ENCODE measurements around the gene UGT2B15.
"Not testable (repeated sequence)": the region's sequence is repeated elsewhere in the genome, so short reads cannot be mapped to it uniquely, and the experiment has no call there.

Gene UGT2B15
- 0 reads per million in 2 donors for total RNA-seq

DNA sequence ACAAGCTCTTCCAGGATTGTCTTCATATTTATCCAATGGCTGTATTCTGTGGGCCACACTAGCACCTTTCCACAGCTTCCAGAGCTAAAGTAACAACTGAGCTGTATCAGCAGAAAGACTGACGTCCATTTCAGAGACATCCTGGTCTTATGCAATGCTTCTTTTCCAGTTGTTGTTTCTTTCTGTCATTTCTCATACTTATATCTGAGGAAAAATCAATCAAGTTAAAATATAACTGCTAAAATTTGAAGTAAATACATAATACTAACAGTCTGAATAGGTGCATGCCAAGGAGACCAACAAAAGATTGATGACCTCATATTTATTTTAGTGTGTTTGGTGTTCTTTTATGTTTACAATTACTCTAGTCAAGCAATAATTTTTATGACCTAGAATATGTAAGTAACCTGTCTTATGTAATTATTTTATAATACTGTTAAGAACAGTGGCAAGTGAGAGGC lies at the start of gene UGT2B15:
Gene UGT2B15, minus strand, starts transcription at position 174 of the 461 bp plus-strand sequence. Its CDS starts 34 bp downstream, at position 140.
- not testable (repeated sequence) for DNase-seq

DNA sequence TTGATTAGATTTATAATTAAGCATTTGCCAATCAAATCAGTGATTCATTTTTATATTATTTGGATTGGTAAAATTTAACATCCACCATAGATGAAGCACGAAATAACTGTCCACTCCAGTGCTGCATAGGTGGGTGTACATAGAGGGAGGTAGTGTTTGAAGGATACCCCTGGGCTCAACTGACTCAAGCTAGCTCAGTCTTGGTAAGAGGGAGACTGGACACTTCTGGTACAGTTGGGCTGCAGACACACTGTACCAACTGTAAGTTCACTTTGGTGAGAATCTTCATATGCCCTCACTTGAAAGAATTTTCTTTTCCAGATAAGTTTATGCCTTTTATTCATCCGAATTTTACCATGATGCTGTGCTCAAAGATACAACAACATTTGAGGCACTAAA lies 48.6 kb upstream of the UGT2B15 start:
- no peak for DNase-seq

DNA sequence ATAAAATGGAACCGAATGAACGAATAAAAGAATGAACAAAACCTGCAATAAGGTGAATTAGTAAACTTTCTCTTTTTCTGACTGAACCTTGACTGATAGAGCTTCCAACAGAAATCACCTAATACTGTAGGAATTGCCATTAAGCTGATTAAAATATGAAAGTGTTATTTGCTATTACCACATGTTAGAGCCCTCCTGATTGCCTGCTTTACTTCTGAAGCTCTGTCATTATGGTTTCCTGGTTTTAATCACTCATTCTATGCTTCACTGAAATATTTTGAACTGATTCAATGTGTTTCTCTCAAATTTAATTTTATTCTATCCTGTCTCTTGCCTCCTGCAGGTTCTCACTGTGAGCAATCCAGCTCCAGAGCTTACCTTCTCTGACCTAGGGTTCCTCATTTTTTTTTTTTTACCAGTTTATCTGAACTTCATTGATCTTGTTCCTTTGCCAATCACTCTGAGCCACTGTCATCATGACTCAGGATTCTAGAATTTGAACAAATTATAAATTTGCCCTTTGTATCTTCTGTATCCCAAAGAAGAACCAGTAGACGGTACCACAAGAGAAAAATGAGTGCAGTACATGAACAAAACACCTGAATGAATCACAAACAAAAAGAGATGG lies 48.1 kb upstream of the UGT2B15 start:
- no peak for DNase-seq

DNA sequence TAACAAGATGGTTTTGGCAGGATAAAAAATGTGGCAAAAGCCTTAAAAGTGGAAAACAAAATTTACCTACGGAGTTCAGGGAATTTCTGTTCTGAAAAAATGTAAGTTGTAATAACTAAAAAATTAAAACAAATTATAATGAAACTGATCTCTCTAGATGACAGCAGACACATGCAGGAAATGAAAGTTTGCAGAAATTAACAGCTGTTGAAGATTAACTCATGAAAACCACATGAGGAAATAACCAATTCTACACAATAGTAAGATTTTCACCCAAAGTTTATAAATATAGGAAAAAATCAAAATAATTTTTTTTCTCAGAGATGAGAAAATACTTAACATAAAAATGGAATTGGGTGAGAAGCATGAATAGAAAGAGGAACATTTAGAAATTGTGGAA lies 47.5 kb upstream of the UGT2B15 start:
- no peak for DNase-seq

DNA sequence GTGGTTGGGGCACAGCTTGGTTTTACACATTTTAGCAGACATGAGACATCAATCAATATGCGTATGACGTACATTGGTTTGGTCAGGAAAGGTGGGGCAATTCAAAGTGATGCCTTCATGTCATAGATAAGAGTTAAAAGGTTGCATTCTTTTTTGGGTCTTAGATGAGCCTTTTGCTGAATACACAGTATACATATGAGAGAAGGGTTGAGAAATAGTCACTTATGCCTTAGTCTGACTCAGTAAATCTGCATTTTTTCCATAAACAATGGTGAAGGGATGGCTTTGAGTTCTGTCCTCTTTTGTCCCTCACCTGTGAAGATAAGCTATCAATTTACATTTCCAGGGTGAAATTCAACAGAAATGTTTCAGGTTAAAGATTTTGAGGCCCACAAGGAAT lies 43.9 kb upstream of the UGT2B15 start:
- DNase-seq = no peak

DNA sequence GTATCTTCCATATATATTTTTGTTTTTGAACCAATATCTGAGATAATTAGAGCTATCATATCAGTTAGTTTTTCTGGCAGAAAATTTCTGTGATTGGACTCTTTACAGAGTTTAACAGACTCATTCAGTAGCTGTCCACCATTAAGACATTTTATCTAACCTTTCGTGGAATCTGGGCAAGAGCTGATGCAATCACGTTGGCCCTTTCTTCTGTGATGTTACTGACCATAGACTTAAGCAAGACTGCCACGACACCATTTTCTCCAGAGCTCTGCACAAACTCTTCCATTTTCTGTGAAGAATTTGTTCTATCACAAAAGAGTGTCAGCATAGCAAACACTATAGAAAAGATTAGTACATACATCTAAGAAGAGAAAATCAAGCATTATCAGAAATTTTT lies 41.8 kb upstream of the UGT2B15 start:
- DNase-seq = no peak

DNA sequence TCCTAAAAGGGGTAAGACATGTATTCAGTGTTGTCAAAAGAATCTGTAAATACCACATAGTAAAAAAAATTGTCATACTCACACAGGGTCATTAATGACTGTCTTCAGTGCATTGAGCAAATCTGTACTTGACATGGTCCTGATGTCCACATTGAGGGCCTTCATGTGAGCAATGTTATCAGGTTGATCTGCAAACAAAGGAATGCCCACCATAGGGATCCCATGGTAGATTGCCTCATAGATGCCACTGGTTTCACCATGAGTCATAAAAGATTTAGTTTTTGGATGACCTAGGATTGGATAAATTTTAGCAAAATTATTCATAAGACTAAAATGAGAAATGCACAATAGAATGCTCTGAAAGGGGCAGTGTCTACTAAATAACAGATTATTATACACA lies 38.1 kb upstream of the UGT2B15 start:
- no peak for DNase-seq

DNA sequence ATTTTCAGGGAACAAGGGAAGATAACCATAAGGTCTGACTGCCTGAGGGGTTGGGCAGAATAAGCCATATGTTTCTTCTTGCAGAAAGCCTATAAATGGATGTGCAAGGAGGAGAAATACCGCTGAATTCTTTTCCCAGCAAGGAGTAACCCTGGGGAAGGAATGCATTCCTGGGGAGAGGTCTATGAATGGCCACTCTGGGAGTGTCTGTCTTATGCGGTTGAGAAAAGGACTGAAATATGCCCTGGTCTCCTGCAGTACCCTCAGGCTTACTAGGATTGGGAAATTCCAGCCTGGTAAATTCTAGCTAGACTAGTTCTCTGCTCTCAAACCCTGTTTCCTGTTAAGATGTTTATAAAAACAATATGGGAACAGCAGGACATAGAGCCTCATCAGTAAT lies 32.7 kb upstream of the UGT2B15 start:
- DNase-seq = not testable (repeated sequence)

DNA sequence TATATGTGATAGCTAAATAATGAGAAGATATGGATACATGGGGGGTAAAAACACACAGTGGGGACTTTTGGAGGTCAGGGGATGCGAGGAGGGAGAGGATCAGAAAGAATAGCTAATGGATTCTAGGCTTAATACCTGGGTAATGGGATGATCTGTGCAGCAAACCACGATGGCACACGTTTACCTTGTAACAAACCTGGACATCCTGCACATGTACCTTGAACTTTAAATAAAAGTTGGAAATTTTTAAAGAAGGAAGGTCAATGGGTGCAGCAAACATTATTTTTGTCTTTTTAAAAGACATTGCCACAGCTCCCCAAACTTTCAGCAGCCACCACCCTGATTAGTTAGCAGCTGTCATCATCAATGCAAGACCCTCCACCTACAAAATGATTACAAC lies 29.7 kb upstream of the UGT2B15 start:
- no peak for DNase-seq

DNA sequence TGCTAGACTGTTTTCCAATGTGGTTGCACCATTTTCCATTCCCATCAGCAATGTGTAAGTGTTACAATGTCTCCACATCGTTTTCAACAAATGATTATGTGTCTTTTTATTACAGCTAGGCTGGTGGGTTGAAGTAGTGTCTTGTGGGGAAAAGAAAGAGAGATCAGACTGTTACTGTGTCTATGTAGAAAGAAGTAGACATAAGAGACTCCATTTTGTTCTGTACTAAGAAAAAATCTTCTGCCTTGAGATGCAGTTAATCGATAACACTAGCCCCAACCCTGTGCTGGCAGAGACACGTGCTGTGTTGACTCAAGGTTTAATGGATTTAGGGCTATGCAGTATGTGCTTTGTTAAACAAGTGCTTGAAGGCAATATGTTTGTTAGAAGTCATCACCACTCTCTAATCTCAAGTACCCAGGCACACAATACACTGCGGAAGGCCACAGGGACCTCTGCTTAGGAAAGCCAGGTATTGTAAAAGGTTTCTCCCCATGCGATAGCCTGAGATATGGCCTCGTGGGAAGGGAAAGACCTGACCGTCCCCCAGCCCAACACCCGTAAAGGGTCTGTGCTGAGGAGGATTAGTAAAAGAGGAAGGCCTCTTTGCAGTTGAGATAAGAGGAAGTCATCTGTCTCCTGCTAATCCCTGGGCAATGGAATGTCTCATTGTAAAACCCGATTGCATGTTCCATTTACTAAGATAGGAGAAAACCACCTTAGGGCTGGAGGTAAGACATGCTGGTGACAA lies 23.0 kb upstream of the UGT2B15 start:
- no peak for DNase-seq

DNA sequence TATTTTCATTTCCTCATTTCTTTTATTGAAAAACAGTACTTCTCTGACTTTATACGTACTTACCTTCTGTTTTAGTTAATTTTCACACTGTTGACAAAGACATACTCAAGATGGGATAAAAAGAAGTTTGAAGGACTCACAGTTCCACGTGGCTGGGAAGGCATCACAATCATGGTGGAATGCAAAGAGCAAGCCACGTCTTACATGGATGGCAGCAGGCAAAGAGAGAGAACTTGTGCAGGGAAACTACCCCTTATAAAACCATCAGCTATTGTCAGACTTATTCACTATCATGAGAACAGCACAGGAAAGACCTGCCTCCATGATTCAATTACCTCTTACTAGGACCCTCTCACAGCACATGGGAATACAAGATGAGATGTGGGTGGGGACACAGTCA lies 20.7 kb upstream of the UGT2B15 start:
- no peak for DNase-seq

DNA sequence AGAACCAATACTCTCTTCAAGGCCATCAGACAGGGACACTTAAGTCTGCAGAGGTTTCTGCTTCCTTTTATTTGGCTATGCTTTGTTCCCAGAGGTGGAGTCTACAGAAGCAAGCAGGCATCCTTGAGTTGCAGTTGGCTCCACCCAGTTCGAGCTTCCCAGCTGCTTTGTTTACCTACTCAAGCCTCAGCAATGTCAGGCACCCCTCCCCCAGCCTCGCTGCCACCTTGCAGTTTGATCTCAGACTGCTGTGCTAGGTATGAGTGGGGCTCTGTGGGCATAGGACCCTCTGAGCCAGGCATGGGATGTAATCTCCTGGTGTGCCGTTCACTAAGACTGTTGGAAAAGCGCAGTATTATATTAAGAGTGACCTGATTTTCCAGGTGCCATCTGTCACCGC lies 12.6 kb upstream of the UGT2B15 start:
- DNase-seq = no peak

DNA sequence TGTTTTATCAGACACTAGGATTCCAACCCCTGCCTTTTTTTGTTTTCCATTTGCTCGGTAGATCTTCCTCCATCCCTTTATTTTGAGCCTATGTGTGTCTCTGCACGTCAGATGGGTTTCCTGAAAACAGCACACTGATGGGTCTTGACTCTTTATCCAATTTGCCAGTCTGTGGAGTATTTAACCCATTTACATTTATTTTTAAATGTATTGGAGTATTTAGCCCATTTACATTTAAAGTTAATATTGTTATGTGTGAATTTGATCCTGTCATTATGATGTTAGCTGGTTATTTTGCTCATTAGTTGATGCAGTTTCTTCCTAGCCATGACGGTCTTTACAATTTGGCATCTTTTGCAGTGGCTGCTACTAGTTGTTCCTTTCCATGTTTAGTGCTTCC lies 10.8 kb upstream of the UGT2B15 start:
- DNase-seq = not testable (repeated sequence)

DNA sequence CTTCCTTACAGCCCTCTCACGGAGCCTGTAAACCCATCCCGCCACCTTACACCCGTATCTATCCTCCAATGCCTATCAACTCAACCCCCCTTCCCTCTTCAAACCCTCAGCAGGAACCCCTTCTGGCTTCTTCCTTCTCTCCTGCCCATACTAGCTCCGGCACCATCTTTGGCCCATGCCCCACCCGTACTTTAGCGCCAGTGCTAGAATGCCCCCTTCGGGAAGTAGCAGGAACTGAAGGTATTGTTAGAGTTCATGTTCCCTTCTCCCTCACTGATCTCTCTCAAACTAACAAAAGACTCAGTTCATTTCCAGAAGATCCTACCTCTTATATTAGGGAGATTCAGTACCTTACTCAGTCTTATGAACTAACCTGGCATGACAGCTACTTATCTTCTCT lies 2.7 kb upstream of the UGT2B15 start:
- DNase-seq = no peak

DNA sequence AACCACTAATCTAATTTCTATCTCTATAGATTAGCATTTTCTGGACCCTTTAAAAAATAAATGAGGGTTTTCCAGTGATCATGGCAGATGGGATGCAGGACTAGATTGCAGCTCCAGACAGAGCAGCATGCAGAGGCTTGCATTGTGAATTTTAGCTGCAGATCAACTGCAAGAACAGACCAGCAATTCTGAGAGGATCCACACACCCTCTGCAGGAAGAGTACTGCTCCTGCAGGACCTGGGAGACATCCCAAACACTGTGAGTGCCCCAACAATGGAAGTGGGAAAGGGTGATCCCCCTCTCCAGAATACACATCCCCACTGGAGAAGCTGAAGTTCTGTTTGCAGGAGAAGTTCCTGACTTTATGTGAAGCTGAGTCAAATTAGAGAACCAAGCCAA lies 765 bp upstream of the UGT2B15 start:
- not testable (repeated sequence) for DNase-seq

DNA sequence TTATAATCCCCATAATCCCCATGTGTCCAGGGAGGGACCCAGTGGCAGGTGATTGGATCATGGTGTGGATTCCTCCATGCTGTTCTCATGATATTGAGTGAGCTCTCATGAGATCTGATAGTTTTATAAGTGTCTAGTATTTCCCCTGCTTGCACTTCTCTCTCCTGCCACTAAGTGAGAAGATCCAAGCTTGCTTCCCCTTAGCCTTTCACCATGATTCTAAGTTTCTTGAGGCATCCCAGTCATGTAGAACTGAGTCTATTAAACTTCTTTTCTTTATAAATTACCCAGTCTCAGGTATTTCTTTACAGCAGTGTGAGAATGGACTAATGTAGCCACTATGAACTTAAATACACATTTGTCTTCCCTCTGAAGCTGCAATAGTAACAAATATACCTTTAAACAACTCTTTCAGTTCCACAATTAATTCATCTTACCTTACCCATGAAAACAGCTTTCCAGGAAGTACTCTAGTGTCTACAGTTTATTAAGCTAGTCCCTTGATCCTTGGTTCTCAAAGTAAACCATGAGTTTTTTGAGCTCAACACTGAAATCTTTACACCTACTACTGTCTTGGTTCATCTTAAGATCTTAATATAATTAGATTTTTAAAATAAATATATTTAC lies 1.8 kb downstream of the UGT2B15 start:
- not testable (repeated sequence) for DNase-seq

DNA sequence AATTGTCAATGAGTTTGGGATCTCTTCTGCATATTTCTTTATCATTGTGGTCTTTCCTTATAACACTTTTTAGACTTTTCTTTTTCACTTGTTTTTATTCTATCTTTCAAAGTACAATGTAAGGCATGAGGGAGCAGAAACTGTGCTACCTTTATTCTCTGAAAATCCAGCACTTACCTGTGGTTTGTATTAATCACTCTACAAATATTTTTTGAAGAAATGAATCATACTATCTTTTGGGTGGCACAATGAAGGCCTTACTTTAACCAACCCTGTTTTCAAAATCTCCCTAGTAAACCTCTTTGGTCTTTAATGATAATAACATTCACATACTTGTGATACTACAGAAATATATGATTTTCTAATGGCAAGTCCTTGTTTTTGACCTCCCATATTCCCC lies 2.9 kb downstream of the UGT2B15 start:
- DNase-seq = not testable (repeated sequence)

DNA sequence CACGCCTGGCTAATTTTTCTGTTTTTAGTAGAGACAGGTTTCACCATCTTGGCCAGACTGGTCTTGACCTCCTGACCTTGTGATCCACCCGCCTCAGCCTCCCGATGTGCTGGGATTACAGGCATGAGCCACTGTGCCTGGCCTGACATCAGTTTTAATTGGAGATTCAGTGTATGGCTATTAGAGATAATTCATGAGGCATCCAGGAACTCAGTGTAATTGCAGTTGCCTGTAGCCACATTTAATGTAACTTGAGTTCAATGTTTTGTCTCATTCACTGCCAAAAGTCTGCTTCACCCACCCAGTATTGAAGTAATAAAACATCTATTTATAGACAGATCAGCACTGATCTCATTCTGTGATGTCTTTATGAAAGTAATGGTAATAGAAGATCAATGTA lies 5.7 kb downstream of the UGT2B15 start:
- not testable (repeated sequence) for DNase-seq

DNA sequence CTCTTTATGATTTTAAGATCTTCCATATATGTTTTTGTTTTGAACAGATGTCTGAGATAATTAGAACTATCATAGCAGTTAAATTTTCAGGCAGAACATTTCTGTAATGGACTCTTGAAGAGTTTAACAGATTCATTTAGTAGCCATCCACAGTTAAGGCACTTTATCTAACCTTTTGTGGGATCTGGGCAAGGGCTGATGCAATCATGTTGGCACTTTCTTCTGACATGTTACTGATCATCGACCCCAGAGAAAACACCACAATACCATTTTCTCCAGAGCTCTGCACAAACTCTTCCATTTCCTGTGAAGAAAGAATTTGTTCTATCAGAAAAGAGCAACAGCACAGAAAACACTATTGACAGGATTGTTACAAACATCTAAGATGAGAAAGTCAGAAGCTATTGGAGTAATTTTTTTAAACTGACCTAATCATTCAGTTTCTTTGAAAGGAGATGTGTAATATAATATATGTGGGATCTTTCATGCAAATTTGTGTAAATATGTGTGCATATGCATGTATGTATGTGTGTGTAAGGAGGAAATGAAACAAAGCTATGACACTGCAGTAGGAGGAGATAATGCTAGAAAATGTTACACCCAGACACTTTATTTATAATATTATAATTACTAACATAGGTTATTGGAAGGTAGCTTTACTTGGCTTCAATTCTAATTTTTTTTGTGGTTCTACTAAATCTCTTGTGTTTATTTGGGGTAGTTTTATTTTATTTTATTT lies 7.4 kb downstream of the UGT2B15 start:
- DNase-seq = not testable (repeated sequence)

DNA sequence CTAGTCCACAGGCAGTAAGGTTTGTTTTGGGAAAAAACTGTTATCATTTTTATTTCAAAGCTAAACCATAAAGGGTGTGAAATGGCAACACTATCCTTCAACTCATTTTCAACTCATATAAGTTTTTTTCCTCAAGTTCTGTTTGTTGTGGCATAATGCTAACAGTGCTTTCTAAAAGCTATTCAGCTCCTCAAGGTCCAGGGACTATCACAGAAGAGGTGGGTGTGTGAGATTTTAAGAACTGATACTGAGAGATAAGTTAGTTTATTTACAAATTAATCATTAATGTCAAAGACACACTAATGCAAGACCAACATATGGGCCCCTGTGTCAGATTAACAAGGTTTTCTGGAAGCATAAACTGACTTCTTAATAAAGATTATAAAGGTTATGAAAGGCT lies 11.8 kb downstream of the UGT2B15 start:
- DNase-seq = no peak

DNA sequence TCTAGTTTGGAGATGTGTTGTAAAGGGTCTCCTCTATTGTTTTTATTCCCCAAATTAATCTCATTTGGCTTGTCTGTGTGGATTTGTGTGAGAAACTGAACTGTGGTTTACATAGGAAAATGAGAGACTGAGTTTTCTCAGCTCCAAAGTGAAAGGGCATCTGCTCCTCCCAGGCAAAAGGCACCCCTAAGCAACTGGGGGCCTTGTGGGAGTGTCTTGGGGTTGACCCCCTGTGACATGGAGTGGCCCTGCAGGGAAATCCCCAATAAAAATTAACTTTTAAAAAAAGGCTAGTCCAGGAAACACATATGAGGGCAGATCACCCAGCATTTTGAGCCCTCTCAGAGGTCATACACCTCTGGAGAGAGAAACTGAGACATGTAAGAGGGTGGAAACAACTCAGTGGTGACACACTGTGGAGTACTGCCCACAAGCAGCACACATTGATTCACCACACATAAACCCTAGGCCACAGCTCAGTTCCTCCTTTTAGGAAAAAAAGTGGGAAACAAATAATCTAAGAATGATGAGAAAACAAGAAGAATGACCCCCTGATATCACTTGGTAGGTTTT lies 13.3 kb downstream of the UGT2B15 start:
- DNase-seq = not testable (repeated sequence)

DNA sequence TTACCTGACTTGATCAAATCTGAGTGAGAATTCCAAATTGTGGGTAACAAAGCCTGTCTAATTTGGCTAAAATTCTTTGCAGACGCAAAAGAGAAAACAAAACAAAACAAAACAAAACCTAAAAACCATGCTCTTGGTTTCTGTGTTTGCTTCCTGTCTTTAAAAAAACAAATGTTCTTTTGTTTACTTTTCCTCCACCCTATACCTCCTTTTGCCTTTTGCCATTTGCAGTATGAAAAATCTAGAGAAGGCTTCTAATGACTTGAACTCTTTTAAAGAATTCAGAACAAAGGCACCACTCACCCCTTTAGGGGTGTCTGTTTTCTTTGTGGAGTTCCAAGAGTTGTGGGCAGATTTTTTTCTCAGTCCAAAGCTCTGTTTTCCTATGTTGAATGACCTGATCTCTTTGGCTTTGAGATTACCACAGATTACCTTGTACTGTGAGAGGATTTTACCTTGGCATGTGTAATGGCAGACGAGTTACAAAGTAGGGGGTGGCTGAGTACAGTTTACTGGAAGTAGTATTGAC lies 13.9 kb downstream of the UGT2B15 start:
- not testable (repeated sequence) for DNase-seq
